Amygdala (tissue), 56 donors: ENCODE measurements around the gene CALN1.

Experiments used
- DNase-seq, 56 donors: peaks; one replicate each; lab custom pipeline; 2025; lab: John Stamatoyannopoulos, UW

The CALN1 gene

DNA sequence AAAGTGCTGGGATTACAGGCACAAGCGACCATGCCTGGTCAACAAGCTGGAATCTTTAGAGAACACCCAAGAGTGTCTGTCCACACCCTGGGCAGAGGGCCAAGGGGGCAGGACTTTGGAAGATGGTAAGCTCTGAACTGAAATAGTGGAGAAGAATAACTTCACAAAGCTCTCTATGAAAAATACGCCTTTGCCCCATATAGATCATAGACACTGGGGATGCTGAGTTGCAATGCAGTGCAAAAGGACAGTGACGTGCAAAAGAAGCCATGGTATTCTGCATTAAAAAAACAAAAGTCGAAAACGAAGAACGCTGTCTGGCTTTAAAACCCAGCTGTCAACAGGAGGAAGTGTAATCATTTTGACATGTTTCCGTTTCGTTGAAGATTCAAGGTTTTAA, 353.6 kb downstream of the CALN1 start:
- peak in 1 of 56 donors; percentile 1 for DNase-seq

DNA sequence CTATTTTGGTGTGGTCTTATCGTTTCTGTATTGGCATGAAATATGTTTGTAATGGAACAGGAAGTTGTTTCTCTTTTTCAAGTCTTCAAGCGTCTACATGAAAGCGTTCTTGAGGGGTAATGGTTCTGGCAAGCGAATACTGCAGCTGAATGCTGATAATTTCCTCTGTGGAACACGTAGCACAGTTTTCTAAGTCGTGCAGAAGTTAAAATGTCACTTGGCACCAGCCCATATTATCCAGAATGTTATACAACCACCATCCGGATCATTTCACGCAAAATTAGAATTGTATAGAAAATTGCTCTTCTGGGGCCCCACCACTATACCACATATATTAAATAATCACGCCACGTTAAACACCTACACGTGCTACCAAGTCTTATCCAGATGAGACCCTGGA, 354.3 kb downstream of the CALN1 start:
- no peak for DNase-seq

DNA sequence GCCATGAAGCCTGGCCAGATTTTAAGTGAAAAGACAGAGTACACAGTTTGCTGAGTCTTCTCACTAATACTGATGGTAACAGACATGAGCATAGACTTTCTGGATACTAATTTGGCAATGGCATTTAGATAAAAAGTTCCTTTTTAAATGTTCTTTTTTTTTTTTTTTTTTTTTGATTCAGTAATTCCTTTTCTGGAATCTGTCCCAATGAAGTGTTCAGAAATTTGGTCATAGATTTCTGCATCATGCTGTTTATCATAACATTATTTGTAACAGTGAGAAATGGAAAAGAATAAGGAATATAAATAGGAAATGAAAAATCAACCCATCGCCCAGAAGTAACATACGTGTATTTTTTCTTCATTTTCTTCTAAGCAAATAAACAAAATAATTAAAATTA, 354.9 kb downstream of the CALN1 start:
- DNase-seq = no peak

DNA sequence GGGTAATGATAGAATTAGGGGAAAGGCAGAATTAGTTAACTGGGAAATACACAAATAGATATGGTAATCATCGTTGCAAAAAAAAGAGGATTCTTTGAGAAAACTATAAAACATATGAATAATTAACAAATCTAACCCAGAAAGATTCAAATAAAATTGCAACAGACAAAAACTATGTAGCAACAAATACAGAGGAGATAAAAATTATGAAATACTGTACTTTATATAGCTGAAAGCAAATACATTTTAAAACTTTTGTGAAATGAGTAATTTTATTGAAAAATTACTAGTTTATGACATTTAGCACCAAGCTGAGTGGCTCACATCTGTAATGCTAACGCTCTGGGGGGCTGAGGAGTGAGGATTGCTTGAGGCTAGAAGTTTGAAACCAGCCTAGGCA, 356.7 kb downstream of the CALN1 start:
- no peak for DNase-seq

DNA sequence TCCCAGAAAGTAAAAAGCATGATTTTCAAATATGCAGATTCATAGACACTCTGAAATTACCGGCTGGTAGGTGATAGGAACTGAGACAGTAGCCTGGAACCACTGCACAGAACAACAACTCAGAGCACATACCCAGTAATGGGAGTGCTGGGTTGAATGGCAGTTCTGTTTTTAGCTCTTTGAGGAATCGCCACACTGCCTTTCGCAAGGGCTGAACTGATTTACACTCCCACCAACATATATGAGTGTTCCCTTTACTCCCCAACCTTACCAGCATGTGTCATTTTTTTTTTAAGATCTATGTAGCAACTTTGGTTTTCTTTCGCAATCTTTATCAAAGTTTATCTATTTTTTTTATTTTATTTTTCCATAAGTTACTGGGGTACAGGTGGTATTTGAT, 358.8 kb downstream of the CALN1 start:
- no peak for DNase-seq

DNA sequence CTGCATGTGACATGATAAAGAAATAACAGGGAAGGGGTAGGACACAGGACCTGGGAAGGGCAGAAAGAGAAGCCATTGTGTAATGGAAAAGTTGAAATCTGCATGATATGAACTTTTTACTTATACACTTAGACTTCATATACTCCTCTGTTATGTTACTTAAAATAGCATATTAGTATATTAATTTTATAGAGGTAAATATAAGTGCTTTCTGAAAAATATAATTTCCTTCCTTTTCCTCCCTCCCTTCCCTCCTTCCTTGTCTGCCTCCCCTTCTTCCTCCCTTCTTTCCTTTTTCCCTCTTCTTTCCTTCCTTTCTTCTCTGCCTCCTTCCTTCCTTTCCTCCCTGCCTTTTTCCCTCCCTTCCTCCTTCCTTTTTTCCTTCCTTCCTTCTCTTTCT, 363.7 kb downstream of the CALN1 start:
- DNase-seq = no peak

DNA sequence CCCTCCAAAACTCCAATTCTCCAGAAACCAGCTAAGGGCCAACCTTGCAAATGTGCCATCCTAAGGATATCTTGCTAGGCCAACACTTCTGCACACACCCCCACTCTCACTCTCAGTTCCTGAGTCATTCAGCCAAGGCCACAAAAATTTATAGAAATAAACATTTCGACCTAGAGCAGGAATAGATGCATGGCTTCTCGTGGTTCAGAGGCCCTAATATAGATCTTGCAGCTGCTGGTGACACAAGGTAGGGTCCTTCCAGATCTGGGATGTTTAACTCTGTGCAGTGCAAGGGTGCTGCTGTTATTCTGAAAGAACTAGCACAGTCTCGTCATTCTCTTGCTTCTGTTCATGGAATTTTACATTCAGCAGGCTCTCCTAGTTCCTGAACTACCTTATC, 369.3 kb downstream of the CALN1 start:
- DNase-seq = no peak

DNA sequence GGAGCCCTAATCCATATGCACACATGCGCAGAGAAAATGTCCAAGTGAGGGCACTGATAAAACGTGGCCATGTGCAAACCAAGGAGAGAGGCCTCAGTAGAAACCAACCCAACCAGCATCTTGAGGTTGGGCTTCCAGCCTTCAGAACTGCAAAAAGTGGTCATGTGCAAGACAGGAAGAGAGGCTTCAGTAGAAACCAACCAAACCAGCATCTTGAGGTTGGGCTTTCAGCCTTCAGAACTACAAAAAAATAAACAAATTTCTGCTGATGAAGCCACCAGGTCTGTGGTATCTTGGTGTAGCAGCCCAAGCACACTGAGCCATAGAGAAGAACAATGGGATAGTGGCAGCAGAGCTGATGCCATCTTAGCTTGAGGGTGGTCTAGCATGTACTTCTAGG, 371.5 kb downstream of the CALN1 start:
- no peak for DNase-seq

DNA sequence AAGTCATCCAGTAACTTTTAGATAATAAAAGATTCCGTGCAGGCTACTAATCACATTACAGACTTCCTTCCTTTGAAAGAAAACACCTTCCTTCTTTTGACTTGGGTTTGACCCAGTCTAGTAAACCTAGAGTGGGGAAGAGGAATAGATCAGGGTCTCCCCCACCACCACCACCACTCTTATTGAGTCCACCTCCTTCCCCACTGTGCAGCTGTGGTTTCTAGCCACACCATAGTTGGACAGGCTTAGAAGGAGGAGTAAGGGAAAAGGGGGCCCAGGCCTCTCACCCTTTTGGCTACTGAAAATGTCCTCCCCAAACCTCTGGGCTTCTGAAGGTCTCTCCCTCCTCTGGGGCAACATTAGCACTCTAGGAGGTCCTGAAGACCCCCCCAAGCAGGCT, 372.7 kb downstream of the CALN1 start:
- DNase-seq = no peak

GRCh38 chr7:72038022-72038732, 374.0 kb downstream of the CALN1 start:
- DNase-seq = no peak

DNA sequence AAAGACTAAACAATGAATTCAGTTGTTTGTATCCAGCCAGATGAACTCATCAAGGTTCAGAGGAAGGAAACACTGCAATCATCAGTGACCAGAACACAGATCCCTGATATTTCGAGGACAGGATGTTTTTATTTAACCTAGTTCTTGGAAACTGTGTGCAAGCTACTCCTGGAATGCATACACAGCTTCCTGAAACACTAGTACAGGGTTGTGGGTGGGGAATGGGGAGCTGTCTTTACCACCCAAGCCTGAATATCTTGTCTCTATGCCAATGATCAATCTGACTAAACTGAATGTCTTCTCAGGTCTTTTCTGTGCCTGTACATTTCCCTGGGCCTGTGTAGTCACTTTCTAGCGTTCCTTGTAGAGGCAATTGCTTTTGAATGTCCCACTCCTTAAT, 374.6 kb downstream of the CALN1 start:
- no peak for DNase-seq

DNA sequence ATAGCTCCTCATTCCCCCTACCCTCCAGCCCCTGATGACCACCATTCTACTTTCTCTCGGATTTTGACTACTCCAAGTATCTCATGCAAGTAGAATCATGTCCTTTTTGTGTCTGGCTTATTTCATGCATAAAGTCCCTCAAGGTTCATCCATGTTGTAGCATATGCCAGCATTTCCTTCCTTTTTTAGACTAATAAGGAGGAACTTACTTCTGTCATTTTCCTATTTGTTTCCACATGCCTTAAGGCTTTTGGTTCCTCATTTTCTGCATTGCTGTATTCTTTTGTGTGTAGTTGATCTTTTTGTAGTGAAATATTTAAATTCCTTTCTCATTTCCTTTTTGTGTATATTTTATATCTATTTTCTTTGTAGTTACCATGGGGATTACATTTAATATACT, 376.9 kb downstream of the CALN1 start:
- no peak for DNase-seq

- DNase-seq = peak in 37 of 56 donors; percentile 0 to 65 (median 12)
These were observed 379.2 kb downstream of the CALN1 start for GRCh38 chr7:72032934-72033333.

DNA sequence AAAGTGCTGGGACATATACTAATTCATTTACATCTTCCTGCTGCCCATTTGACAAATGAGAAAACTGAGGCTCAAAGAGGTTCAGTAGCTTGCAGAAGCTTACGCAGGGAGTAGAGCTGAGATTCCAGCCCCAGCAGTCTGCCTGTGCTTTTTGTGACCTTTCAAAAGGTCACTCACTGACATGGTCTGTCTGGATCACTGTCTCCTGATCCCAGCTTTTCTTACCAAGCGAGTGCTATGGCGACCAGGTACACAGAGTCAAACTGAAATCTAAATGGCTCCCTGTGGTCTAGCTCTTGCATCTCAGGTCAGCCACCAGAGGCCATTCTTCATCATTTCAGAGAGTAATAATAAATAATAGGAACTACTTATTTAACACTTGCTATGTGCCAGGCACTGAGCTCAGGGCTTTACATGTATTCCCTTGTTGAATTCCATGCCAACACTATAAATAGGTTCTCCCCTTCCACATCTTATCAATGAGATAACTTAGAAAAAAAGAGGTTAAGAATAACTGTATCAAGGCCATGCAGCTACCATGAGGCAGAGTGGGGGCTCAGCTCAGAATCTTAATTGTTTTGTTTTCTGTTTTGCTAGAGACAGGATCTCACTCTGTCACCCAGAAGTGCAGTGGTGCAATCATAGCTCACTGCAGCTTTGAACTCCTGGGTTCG, 381.0 kb downstream of the CALN1 start:
- DNase-seq = no peak

DNA sequence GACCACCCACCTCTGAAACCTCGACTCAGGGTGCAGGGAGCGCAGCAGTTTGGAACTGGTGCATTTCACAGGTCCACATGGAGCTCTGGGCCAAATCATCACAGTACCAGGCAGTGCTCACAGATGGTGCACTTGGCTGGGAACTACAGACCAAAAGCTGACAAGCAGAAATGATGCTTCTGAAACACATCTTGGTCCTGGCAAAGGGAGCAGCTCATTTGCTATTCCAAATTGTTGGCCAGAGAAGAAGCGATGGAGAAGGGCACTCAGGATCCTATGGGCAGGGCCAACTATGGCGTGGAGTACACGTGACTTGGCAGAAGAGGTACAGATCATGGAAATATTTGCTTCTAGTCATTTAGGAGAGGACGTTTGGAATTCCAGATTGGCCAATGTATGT, 383.9 kb downstream of the CALN1 start:
- peak in 3 of 56 donors; percentile 1 to 18 (median 8) for DNase-seq

- DNase-seq = no peak
These were observed 386.7 kb downstream of the CALN1 start for GRCh38 chr7:72025381-72025960.

GRCh38 chr7:72023926-72024325, 388.2 kb downstream of the CALN1 start:
- DNase-seq = no peak

- no peak for DNase-seq
These were observed 390.4 kb downstream of the CALN1 start for GRCh38 chr7:72021716-72022115.

GRCh38 chr7:72020311-72020710, 391.8 kb downstream of the CALN1 start:
- no peak for DNase-seq

DNA sequence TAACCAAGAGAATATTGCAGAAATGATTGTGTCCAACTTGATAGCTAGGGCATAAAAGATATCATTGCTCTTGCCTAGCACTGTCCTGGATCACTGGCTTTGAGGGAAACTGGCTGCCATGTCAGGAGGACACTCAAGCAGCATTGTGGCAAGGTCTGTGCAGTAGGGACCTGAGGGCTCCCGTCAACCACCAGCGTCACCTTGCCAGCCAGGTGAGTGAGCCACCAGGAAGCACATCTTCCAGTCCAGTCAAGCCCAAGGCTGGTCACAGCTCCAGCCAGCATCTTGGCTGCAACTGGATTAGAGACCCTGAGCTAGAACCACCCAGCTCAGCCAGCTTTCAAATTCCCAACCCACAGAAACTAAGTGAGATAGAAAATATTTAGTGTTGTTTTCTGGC, 392.7 kb downstream of the CALN1 start:
- DNase-seq = no peak

- no peak for DNase-seq
These were observed 394.4 kb downstream of the CALN1 start for GRCh38 chr7:72017756-72018155.

DNA sequence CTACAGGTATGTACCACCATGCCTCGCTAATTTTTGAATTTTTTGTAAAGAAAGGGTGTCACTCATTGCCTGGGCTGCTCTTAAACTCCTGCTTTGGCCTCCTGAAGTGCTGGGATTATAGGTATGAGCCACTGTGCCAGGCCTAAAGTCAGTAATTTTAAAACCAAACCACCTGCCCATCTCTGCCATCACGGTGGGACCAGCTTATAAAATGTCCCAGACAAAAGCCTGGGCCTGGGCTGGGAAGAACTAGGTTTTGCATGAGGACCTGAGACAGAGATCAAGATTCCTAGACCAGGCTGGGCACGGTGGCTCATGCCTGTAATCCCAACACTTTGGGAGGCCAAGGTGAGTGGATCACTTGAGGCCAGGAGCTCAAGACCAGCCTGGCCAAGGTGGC, 395.6 kb downstream of the CALN1 start:
- no peak for DNase-seq
